ENCODE measurements around the gene PLEKHA6.

The PLEKHA6 gene
- 0.11 to 5.3 (median 0.31) reads per million in 17 experiments for total RNA-seq

GRCh38 chr1:204359474-204360255 lies at the start of gene PLEKHA6:
Gene PLEKHA6 (minus strand): TSS chr1:204359929. CDS start chr1:204273727, 86,202 bp downstream.
- DNase-seq: peak in 1 of 4 experiments; percentile 32

DNA sequence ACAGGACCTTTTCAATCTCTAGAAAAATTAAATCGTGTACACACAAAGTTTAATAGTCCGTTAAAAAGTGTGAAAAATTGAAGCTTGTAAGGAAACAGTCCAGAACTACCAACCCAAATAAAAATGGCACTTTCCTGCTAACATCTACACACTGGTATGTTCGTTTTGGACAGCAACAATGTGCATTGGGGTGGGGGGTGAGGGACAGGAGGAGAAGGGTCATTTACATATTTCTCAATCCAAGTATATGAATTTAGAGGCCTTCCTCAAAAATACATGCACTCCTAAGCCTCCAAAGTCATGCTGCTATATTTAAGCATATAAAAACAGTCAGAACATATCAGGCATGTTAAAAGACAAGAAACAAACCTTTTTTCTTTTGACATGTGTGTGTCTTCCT lies 49.4 kb upstream of the PLEKHA6 start:
- peak in 3 of 4 experiments; percentile 27 to 46 (median 38) for DNase-seq

DNA sequence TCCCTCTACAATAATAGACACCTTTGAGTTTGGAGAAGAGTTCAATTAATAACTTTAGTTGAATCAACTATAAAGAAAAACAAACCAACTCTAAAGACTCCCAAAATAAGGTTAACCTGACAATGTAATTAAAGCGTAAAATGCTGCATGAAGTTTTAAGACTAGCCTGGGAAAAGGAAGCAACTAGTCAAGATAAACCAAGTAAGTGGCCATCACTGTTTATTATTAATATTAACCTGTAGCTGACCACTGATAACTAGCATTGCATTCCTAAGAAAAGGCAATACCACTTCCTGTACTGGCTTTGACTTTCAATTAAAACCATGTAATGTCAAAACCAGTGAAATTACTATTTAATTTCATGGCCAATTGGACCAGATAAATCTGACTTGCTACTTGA lies 48.9 kb upstream of the PLEKHA6 start:
- DNase-seq: no peak

DNA sequence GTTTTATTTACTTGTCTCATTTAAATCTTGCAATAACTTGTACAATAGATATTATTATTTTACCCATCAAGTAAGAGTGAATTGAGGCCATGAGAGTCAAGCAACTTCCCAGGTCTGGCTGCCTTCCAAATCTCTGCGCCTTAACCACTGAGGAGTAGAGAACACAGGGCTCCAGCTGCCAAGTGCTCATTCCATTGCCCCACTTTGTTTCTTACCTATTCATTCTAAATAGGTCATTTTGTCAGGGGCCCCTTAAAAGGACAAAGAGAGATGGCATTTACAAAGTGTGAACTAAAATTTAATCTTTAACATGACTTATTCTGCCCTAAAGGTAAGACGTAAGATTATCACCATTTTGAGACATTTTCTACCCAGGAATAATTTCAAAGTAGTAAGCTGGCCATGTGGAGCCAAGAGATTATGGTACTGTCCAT lies 48.4 kb upstream of the PLEKHA6 start:
- DNase-seq: peak in 3 of 4 experiments; percentile 39 to 62 (median 49)

DNA sequence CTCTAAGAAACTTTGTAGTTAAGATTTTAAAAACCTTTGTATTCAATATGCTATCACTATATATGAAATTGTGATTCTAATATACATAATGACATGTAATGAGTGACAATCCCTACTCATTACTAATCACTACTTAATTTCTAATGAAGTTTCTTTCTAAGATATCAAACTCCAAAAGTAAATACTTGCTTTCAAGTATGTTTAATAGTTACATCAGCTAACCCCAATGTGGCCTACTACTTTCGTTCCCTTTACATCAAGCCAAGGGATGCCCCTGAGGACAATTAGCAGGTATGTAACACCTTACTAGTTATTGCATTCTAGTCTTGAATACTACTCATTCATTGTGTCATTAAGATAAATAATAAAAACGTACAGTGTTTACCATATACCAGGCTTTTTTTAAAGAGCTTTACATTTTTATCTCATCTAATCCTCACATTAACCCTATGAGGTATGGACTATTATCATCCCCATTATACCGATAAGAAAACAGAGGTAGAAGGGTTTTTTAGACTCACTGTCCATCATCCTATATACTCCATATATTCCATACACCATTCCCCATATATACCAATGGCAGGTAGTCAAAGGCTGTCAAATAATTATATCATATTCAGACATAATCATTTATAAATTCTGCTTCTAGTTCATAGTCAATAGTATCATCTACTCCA lies 47.7 kb upstream of the PLEKHA6 start:
- no peak for DNase-seq

DNA sequence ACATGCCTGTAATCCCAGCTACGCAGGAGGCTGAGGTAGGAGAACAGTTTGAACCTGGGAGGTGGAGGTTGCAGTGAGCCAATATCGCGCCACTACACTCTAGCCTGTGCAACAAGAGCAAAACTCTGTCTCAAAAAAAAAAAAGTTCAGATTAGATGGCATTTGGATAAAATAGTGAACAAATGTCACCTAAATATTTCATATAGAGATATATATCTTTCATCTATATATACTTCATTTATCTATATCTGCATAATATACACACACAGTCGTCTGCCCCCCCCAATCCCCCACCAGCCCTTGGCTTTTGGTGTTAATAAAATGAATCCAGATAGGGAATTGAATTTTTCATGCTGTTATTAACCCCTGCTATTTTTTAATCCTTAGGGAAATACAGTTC lies 46.9 kb upstream of the PLEKHA6 start:
- DNase-seq: no peak

GRCh38 chr1:204405988-204406387 lies 46.3 kb upstream of the PLEKHA6 start:
- no peak for DNase-seq

GRCh38 chr1:204404629-204405028 lies 44.9 kb upstream of the PLEKHA6 start:
- DNase-seq: no peak

DNA sequence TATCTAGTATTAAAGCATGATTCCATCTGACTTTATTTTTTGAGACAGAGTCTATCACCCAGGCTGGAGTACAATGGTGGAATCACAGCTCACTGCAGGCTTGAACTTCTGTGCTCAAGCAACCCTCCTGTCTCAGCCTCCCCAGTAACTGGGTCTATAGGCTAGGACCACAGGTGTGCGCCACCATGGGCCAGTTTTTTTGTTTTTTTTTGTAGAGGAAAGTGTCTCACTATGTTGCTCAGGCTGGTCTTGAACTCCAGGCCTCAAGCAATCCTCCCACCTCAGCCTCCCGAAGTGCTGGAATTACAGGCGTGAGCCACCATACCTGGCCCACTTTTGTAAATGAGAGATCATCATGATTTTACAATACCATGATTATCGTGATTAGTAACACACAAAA lies 42.7 kb upstream of the PLEKHA6 start:
- no peak for DNase-seq

DNA sequence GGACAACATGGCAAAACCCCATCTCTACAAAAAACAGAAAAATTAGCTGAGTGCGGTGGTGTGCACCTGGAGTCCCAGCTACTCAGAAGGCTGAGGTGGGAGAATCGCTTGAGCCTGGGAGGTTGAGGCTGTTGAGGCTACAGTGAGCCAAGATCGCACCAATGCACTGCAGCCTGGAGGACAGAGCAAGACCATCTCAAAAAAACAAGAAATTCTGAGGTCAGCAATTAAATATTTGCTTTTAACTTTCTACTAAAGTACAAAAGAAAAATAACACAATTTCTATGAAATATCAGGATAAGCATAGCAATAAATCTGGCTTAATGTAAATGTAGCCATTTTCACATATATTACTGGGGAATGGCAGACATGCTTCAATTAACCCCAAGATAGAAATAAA lies 42.0 kb upstream of the PLEKHA6 start:
- DNase-seq: no peak

GRCh38 chr1:204400882-204401510 lies 41.3 kb upstream of the PLEKHA6 start:
- DNase-seq: peak in 1 of 4 experiments; percentile 21

DNA sequence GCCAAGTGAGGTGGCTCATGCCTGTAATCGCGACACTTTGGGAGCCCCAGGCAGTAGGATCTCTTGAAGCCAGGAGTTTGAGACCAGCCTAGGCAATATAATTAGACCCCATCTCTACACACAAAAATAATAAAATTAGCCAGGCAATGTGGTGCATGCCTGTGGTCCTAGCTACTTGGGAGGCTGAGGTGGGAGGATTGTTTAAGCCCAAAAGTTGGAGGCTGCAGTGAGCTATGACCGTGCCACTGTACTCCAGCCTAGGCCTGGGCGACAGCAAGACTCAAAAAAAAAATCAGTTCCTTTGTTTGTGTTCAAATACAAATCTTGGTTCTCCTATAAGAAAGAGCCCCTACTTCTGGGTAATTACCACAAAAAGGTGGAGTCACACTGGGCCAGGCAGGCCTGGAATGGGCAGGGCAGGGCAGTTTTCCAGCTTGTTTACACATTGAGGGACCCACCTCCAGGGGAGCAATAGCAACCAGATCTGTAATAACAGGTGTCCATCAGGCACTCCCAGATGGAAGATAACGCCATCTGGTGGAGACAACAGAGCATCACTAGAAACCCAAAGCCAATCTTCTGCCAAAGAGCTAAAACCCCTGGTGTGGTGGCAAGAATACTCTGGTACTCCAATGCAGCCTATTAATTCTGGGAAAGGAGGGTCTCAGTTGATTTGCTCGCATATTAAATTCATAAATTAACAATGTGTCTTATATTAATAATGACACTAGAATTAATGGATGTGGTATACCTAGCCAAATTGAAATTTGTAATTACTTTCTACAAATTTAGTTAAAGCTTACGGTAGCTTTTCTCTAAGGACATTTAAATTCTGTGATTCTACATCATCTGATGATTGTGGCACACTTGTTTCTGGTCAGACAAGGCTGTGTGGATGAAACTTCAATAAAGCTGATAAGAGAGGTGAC lies 38.7 kb upstream of the PLEKHA6 start:
- DNase-seq: peak; percentile 65 to 76 (median 71)

- no peak for DNase-seq
Measured at GRCh38 chr1:204396015-204396583, 36.4 kb upstream of the PLEKHA6 start.

- no peak for DNase-seq
Measured at GRCh38 chr1:204391629-204392028, 31.9 kb upstream of the PLEKHA6 start.

GRCh38 chr1:204390751-204391466 lies 31.2 kb upstream of the PLEKHA6 start:
- DNase-seq: no peak

- DNase-seq: no peak
Measured at GRCh38 chr1:204385727-204386126, 26.0 kb upstream of the PLEKHA6 start.

GRCh38 chr1:204384636-204385352 lies 25.1 kb upstream of the PLEKHA6 start:
- DNase-seq: no peak

DNA sequence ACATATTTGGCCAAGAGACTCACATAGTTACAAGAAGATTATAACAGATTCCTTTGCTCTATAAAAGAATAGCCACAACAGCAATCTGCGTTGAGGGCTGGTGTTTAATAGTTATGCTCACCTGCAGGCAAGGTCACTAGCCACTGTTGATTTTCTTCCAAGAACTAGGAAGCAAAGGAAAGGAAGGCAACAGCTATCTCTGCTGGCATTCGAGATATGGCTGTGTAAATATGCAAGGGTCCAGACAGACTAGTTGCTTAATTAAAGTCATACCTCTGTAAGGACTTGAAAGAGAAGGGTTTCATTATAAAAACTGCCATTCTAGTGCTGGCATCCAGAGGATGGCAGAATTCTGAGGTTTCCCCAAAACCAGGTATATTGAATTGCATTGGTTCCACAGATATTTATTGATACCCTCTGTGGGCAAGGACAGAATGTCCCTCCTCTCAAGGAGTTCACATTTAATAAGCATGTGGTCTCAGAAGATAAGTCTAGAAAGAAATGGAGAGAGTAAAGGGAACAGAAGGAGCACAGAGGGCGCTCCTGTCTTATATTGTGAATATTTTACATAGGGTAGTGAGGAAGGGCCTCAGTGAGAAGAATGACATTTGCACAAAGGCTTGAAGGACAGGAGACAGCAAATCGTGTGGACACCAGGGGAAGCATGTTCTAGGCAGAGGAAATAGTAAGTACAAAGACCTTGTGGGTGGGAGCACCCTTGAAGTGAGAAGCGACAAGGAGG lies 23.6 kb upstream of the PLEKHA6 start:
- no peak for DNase-seq

DNA sequence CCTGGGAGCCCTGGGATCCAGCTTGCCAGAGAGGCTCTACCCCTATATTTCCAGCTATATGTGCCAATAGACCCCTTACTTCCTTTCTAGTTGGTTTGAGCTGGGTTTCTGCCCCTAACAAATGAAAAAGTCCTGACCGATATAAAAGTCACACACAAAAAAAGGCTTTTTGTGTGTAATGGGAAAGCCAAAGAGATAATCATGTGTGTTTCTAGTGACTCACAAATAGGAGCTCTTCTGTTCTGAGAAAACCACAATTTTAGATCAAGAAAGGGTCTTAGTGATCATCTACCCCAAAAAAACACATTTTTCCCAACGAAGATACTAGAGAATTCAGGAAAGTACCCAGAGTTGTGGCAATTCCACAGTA lies 23.0 kb upstream of the PLEKHA6 start:
- no peak for DNase-seq

GRCh38 chr1:204380293-204380831 lies 20.6 kb upstream of the PLEKHA6 start:
- DNase-seq: no peak

All from suppressor macrophage (primary cell).